GM23338 (cell line): ENCODE measurements around the gene NEK6. TPM values are rescaled to one million over a fixed set of nuclear protein-coding genes. Genes with fewer than 3 reads are reported as not detected.

ENCODE experiments used
- ATAC-seq: fragments of 200-7000 bp; cut with Tn5 transposase; 3 replicates; pipeline ENCODE4 v1.9.1; 2020
- DNase-seq: peaks from one replicate; pipeline ENCODE4 v3.0.0-alpha.2; 2015; ENCODE audit warnings: low spot score
- H2AFZ ChIP-seq: fragments of 200-600 bp; sonication (generic); 2 replicates; pipeline ENCODE4 v1.8.0; 2016; ENCODE audit warnings: antibody characterized with exemption, mild to moderate bottlenecking, moderate library complexity
- H3F3A ChIP-seq: fragments of 200-600 bp; sonication (generic); replicated peaks from 2 replicates; pipeline ENCODE4 v1.8.0; 2017; ENCODE audit warnings: antibody characterized with exemption, mixed run types, low read depth
- H3K27ac ChIP-seq: fragments of 200-600 bp; sonication (generic); 2 replicates; pipeline ENCODE4 v1.6.1; 2016; ENCODE audit warnings: low read depth
- H3K27me3 ChIP-seq: fragments of 200-600 bp; sonication (generic); 2 replicates; pipeline ENCODE4 v1.8.0; 2016; ENCODE audit warnings: mild to moderate bottlenecking, mixed run types, moderate library complexity; ENCODE audit not compliant: insufficient read depth
- H3K36me3 ChIP-seq: fragments of 200-600 bp; sonication (generic); 2 replicates; pipeline ENCODE4 v1.8.0; 2016; ENCODE audit warnings: mild to moderate bottlenecking; ENCODE audit not compliant: insufficient read depth
- H3K4me1 ChIP-seq: fragments of 200-600 bp; sonication (generic); 2 replicates; pipeline ENCODE4 v1.8.0; 2016; ENCODE audit warnings: mild to moderate bottlenecking, moderate library complexity; ENCODE audit not compliant: insufficient read depth
- H3K4me2 ChIP-seq: fragments of 200-600 bp; sonication (generic); 2 replicates; pipeline ENCODE4 v1.7.1; 2017; ENCODE audit warnings: mixed run types
- H3K4me3 ChIP-seq: fragments of 200-600 bp; sonication (generic); 2 replicates; pipeline ENCODE4 v1.6.1; 2016; ENCODE audit warnings: mixed run types
- H3K79me2 ChIP-seq: fragments of 200-600 bp; sonication (generic); replicated peaks from 2 replicates; pipeline ENCODE4 v1.8.0; 2017; ENCODE audit warnings: mild to moderate bottlenecking; ENCODE audit not compliant: insufficient read depth
- H3K9me2 ChIP-seq: fragments of 200-600 bp; sonication (generic); 2 replicates; pipeline ENCODE4 v1.8.0; 2017; ENCODE audit not compliant: insufficient read depth
- H4K20me1 ChIP-seq: fragments of 200-600 bp; sonication (generic); replicated peaks from 2 replicates; pipeline ENCODE4 v1.8.0; 2017; ENCODE audit warnings: mild to moderate bottlenecking; ENCODE audit not compliant: insufficient read depth
- H3K27ac Mint-ChIP-seq: 2 replicates; pipeline ENCODE4 v1.8.0; 2020; ENCODE audit warnings: inconsistent platforms, mild to moderate bottlenecking, moderate library complexity, mixed read lengths
- H3K27me3 Mint-ChIP-seq: 3 replicates; pipeline ENCODE4 v1.8.0; 2022; ENCODE audit warnings: low read depth, mild to moderate bottlenecking, moderate library complexity, mixed read lengths, inconsistent platforms; ENCODE audit not compliant: insufficient read depth, poor library complexity
- H3K36me3 Mint-ChIP-seq: 3 replicates; pipeline ENCODE4 v1.8.0; 2021; ENCODE audit warnings: low read depth, mild to moderate bottlenecking, inconsistent platforms, moderate library complexity, mixed read lengths
- H3K4me1 Mint-ChIP-seq: 3 replicates; pipeline ENCODE4 v1.8.0; 2020; ENCODE audit warnings: mild to moderate bottlenecking, inconsistent platforms, mixed read lengths
- H3K4me3 Mint-ChIP-seq: 3 replicates; pipeline ENCODE4 v1.8.0; 2021; ENCODE audit warnings: moderate library complexity, mild to moderate bottlenecking, inconsistent platforms, mixed read lengths
- H3K9me3 Mint-ChIP-seq: 3 replicates; pipeline ENCODE4 v1.8.0; 2020; ENCODE audit warnings: moderate library complexity, mild to moderate bottlenecking, inconsistent platforms, mixed read lengths
- CREB1 ChIP-seq: fragments of 250-450 bp; sonication (Bioruptor Pico); IDR thresholded peaks from 2 replicates; pipeline ENCODE4 v1.5.0; 2020; ENCODE audit warnings: low read depth, mild to moderate bottlenecking, moderate library complexity
- EZH2phosphoT487 ChIP-seq: fragments of 200-600 bp; sonication (generic); IDR thresholded peaks from one replicate; pipeline ENCODE4 v1.8.1; 2018; ENCODE audit warnings: antibody characterized with exemption; ENCODE audit not compliant: unreplicated experiment
- JUNB ChIP-seq: IDR thresholded peaks from one replicate; pipeline ENCODE4 v1.6.1; 2016; ENCODE audit warnings: antibody characterized with exemption; ENCODE audit not compliant: unreplicated experiment
- NANOG ChIP-seq: IDR thresholded peaks from 2 replicates; pipeline ENCODE4 v1.6.1; 2016; ENCODE audit warnings: antibody characterized with exemption, borderline replicate concordance
- POLR2AphosphoS5 ChIP-seq: IDR thresholded peaks from 2 replicates; pipeline ENCODE4 v1.6.1; 2016; ENCODE audit warnings: antibody characterized with exemption, low read depth
- STAT1 ChIP-seq: IDR thresholded peaks from one replicate; pipeline ENCODE4 v1.6.1; 2016; ENCODE audit warnings: antibody characterized with exemption; ENCODE audit not compliant: unreplicated experiment
- ZNF114 ChIP-seq: fragments of 250-450 bp; sonication (Bioruptor Pico); IDR thresholded peaks from 2 replicates; pipeline ENCODE4 v1.5.0; 2020; ENCODE audit warnings: mild to moderate bottlenecking, moderate library complexity
- ZNF331 ChIP-seq: fragments of 250-450 bp; sonication (Bioruptor Pico); IDR thresholded peaks from 2 replicates; pipeline ENCODE4 v1.5.0; 2020; ENCODE audit warnings: low read depth, mild to moderate bottlenecking, moderate library complexity
- polyA plus RNA-seq: library from polyadenylated mRNA; unstranded; fragments of >200 nt; fragmentation: Nextera tagmentation; extraction: Ambion mirVana; gene quantifications from 2 replicates; pipeline ENCODE4 v1.2.1, GENCODE V29; 2016
- total RNA-seq: library from RNA; depleted of rRNA; stranded (reverse); fragments of >200 nt; shearing (Covaris generic); gene quantifications from 2 replicates; pipeline ENCODE4 v1.2.3, GENCODE V29; 2014
- TF ChIP-seq, protein P1 (sequence below): IDR thresholded peaks from 2 replicates; pipeline ENCODE4 v1.6.1; 2016; ENCODE audit warnings: antibody characterized with exemption
- TF ChIP-seq, protein P2 (sequence below), 2 experiments: fragments of 200-600 bp in 1 of 2; sonication (generic) in 1 of 2; conservative IDR thresholded peaks; 2 replicates each; pipeline versions ENCODE4 v1.5.1 to v1.6.1; 2016 to 2017; ENCODE audit warnings: antibody characterized with exemption in 2 of 2, low read depth in 2 of 2, mild to moderate bottlenecking in 2 of 2, moderate library complexity in 1 of 2
- TF ChIP-seq, protein P3 (sequence below): IDR thresholded peaks from one replicate; pipeline ENCODE4 v1.6.1; 2018; ENCODE audit warnings: antibody characterized with exemption; ENCODE audit not compliant: unreplicated experiment
- TF ChIP-seq, protein P4 (sequence below): fragments of 250-450 bp; sonication (Bioruptor Pico); IDR thresholded peaks from 2 replicates; pipeline ENCODE4 v1.5.0; 2020; ENCODE audit warnings: mild to moderate bottlenecking, moderate library complexity

NEK6 gene
- total and polyA plus RNA-seq, 2 experiments from 2014 or later = 8.1 to 11.2 TPM

DNA sequence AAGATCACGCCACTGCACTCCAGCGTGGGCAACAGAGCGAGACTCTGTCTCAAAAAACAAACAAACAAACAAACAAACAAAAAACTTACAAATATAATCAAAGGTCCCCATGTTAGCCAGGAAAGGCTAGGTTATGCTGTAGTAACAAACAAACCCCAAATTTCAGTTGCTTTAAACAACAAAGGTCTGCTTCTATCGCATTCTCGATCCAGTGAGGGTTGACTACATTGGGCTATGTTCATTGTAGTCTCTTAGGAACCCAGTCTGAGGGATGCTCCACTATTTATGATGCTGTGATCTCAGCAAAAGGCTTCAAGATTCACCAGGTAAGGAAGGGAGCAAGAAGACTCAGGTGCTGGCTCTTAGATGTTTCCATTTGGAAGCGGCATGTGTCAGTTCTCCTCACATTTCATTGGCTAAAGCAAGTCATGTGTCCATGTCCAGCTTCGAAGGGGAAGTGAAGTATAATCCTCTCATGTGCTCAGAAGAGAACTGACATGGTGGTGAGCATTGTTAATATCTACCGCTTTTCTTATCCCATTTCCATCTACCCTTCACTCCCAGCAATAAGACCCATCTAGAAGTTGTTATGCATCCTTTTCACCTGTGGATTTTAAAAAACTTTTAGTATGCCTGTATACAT is 26.5 kb upstream of the NEK6 start (continued):
- TF ChIP-seq ZNF331 (CRISPR knock-in tag) = no peak
- no peak for TF ChIP-seq EZH2phosphoT487
- TF ChIP-seq JUNB = no peak
- TF ChIP-seq CREB1 (CRISPR knock-in tag) = no peak
- TF ChIP-seq POLR2AphosphoS5 = no peak
- TF ChIP-seq STAT1 = no peak
- TF ChIP-seq, protein P1, sequence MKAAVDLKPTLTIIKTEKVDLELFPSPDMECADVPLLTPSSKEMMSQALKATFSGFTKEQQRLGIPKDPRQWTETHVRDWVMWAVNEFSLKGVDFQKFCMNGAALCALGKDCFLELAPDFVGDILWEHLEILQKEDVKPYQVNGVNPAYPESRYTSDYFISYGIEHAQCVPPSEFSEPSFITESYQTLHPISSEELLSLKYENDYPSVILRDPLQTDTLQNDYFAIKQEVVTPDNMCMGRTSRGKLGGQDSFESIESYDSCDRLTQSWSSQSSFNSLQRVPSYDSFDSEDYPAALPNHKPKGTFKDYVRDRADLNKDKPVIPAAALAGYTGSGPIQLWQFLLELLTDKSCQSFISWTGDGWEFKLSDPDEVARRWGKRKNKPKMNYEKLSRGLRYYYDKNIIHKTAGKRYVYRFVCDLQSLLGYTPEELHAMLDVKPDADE = no peak
- no peak for TF ChIP-seq NANOG
- no peak for TF ChIP-seq ZNF114 (CRISPR knock-in tag)
- TF ChIP-seq, protein P2, sequence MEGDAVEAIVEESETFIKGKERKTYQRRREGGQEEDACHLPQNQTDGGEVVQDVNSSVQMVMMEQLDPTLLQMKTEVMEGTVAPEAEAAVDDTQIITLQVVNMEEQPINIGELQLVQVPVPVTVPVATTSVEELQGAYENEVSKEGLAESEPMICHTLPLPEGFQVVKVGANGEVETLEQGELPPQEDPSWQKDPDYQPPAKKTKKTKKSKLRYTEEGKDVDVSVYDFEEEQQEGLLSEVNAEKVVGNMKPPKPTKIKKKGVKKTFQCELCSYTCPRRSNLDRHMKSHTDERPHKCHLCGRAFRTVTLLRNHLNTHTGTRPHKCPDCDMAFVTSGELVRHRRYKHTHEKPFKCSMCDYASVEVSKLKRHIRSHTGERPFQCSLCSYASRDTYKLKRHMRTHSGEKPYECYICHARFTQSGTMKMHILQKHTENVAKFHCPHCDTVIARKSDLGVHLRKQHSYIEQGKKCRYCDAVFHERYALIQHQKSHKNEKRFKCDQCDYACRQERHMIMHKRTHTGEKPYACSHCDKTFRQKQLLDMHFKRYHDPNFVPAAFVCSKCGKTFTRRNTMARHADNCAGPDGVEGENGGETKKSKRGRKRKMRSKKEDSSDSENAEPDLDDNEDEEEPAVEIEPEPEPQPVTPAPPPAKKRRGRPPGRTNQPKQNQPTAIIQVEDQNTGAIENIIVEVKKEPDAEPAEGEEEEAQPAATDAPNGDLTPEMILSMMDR (conservative IDR thresholded peaks at IDR 0.05; ENCODE audit: low read depth in 2 of 2) = no peak

DNA sequence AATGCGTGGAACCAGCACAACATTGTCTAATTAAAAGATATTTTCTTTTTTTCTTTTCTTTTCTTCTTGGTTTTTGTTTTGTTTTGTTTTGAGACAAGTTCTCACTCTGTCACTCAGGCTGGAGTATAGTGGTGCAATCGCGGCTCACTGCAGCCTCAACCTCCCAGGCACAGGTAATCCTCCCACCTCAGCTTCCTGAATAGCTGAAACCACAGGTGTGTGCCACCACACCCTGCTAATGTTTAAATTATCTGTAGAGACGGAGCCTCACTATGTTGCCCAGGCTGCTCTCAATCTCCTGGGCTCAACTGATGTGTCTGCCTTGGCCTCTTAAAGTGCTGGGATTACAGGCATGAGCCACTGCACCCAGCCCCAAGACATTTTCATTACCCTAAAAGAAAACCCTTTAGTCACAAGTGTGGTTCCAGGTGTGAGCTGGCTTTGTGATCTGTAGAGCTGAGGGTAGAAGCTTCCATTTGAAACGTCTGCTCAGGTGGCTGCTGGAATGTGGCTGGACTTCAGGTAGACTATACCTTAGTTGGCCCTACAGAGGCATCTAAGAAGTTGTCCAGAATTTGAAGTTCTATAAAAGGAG is 19.1 kb upstream of the NEK6 start:
- no peak for DNase-seq
- H3K27me3 Mint-ChIP-seq = peaks cover 12% of the 10 kb centered on the region
- no peak overlapping the region for H3K4me2 ChIP-seq
- TF ChIP-seq, protein P3, sequence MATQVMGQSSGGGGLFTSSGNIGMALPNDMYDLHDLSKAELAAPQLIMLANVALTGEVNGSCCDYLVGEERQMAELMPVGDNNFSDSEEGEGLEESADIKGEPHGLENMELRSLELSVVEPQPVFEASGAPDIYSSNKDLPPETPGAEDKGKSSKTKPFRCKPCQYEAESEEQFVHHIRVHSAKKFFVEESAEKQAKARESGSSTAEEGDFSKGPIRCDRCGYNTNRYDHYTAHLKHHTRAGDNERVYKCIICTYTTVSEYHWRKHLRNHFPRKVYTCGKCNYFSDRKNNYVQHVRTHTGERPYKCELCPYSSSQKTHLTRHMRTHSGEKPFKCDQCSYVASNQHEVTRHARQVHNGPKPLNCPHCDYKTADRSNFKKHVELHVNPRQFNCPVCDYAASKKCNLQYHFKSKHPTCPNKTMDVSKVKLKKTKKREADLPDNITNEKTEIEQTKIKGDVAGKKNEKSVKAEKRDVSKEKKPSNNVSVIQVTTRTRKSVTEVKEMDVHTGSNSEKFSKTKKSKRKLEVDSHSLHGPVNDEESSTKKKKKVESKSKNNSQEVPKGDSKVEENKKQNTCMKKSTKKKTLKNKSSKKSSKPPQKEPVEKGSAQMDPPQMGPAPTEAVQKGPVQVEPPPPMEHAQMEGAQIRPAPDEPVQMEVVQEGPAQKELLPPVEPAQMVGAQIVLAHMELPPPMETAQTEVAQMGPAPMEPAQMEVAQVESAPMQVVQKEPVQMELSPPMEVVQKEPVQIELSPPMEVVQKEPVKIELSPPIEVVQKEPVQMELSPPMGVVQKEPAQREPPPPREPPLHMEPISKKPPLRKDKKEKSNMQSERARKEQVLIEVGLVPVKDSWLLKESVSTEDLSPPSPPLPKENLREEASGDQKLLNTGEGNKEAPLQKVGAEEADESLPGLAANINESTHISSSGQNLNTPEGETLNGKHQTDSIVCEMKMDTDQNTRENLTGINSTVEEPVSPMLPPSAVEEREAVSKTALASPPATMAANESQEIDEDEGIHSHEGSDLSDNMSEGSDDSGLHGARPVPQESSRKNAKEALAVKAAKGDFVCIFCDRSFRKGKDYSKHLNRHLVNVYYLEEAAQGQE = no peak
- TF ChIP-seq JUNB (no peak), CREB1 (CRISPR knock-in tag) (no peak), EZH2phosphoT487 (no peak)
- TF ChIP-seq, protein P4, sequence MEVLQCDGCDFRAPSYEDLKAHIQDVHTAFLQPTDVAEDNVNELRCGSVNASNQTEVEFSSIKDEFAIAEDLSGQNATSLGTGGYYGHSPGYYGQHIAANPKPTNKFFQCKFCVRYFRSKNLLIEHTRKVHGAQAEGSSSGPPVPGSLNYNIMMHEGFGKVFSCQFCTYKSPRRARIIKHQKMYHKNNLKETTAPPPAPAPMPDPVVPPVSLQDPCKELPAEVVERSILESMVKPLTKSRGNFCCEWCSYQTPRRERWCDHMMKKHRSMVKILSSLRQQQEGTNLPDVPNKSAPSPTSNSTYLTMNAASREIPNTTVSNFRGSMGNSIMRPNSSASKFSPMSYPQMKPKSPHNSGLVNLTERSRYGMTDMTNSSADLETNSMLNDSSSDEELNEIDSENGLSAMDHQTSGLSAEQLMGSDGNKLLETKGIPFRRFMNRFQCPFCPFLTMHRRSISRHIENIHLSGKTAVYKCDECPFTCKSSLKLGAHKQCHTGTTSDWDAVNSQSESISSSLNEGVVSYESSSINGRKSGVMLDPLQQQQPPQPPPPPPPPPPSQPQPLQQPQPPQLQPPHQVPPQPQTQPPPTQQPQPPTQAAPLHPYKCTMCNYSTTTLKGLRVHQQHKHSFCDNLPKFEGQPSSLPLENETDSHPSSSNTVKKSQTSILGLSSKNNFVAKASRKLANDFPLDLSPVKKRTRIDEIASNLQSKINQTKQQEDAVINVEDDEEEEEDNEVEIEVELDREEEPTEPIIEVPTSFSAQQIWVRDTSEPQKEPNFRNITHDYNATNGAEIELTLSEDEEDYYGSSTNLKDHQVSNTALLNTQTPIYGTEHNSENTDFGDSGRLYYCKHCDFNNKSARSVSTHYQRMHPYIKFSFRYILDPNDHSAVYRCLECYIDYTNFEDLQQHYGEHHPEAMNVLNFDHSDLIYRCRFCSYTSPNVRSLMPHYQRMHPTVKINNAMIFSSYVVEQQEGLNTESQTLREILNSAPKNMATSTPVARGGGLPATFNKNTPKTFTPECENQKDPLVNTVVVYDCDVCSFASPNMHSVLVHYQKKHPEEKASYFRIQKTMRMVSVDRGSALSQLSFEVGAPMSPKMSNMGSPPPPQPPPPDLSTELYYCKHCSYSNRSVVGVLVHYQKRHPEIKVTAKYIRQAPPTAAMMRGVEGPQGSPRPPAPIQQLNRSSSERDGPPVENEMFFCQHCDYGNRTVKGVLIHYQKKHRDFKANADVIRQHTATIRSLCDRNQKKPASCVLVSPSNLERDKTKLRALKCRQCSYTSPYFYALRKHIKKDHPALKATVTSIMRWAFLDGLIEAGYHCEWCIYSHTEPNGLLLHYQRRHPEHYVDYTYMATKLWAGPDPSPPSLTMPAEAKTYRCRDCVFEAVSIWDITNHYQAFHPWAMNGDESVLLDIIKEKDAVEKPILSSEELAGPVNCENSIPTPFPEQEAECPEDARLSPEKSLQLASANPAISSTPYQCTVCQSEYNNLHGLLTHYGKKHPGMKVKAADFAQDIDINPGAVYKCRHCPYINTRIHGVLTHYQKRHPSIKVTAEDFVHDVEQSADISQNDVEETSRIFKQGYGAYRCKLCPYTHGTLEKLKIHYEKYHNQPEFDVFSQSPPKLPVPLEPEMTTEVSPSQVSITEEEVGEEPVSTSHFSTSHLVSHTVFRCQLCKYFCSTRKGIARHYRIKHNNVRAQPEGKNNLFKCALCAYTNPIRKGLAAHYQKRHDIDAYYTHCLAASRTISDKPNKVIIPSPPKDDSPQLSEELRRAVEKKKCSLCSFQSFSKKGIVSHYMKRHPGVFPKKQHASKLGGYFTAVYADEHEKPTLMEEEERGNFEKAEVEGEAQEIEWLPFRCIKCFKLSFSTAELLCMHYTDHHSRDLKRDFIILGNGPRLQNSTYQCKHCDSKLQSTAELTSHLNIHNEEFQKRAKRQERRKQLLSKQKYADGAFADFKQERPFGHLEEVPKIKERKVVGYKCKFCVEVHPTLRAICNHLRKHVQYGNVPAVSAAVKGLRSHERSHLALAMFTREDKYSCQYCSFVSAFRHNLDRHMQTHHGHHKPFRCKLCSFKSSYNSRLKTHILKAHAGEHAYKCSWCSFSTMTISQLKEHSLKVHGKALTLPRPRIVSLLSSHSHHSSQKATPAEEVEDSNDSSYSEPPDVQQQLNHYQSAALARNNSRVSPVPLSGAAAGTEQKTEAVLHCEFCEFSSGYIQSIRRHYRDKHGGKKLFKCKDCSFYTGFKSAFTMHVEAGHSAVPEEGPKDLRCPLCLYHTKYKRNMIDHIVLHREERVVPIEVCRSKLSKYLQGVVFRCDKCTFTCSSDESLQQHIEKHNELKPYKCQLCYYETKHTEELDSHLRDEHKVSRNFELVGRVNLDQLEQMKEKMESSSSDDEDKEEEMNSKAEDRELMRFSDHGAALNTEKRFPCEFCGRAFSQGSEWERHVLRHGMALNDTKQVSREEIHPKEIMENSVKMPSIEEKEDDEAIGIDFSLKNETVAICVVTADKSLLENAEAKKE (CRISPR knock-in tag) = no peak

More for the DNA sequence above, 19.1 kb upstream of the NEK6 start:
- H3K27me3 ChIP-seq = no peaks in the 10 kb centered on the region
- Mint-ChIP-seq H3K4me1 (peaks cover 15% of the 10 kb centered on the region), H3K27ac (no peak overlapping the region), H3K9me3 (no peaks in the 10 kb centered on the region), H3K4me3 (no peak overlapping the region), H3K36me3 (no peaks in the 10 kb centered on the region)
- H3K4me3 ChIP-seq = no peak overlapping the region
- H2AFZ ChIP-seq = no peak overlapping the region; the same call in 1 of the 2 replicates
- H4K20me1 ChIP-seq = no peaks in the 10 kb centered on the region
- no peaks in the 10 kb centered on the region for H3K79me2 ChIP-seq
- no peaks in the 10 kb centered on the region for H3F3A ChIP-seq
- no peak overlapping the region for H3K27ac ChIP-seq
- no peaks in the 10 kb centered on the region for H3K9me2 ChIP-seq
- H3K4me1 ChIP-seq = peaks cover 13% of the 10 kb centered on the region
- ATAC-seq = no peak
- no peaks in the 10 kb centered on the region for H3K36me3 ChIP-seq
